GM18868 (cell line): Measurements from ENCODE around the gene CD74.

Source experiments
- ATAC-seq: cut with Tn5 transposase; IDR thresholded peaks from one replicate; pipeline ENCODE4 v1.9.1; 2021; ENCODE audit warnings: mild to moderate bottlenecking, moderate library complexity; ENCODE audit not compliant: unreplicated experiment

CD74 gene

DNA sequence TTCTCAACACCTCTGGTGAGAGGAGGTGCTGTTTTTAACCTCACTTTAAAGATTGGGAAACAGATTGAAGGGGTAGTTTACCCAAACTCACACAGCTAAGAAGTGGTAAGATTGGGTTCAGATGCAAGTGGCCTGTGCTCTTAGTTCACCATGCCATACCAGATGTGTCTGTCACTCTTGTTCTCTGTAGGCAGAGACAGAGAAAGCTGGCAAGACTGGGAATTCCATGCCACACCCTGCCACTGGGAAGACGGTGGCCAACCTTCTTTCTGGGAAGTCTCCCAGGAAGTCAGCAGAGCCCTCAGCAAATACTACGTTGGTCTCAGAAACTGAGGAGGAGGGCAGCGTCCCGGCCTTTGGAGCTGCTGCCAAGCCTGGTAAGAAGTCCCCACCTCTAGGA, 44.2 kb downstream of the CD74 start:
- ATAC-seq: no peak

- no peak for ATAC-seq
These were observed 48.7 kb downstream of the CD74 start for GRCh38 chr5:150364004-150364403.

- no peak for ATAC-seq
These were observed 49.5 kb downstream of the CD74 start for GRCh38 chr5:150363185-150363584.

DNA sequence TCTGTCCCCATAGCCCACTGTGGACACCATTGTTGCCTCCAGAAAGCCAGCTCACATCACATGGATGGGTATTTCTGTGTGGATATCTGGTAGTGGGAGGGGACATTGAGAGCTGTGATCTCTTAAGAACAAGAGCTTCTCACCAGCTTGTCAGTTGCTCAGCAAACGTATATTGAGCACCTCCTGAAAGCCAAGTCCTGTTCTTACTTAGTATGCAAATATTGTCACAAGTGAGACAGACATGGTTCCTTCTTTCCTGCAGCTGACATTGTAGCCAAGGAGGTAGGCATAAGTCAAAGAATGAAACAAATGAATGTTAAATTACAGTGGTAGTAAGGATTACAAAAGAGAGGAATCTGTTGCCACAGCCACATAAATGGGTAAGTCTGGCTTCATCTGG, 51.4 kb downstream of the CD74 start:
- peak; percentile 24 for ATAC-seq

GRCh38 chr5:150358261-150359095, 54.2 kb downstream of the CD74 start:
- no peak for ATAC-seq

- peak; percentile 96 for ATAC-seq
These were observed 55.1 kb downstream of the CD74 start, which contains the start of gene TCOF1 for GRCh38 chr5:150357326-150358260. Gene TCOF1 (plus strand): TSS chr5:150357697. CDS start chr5:150357747, 50 bp downstream.

GRCh38 chr5:150356575-150357294, 56.0 kb downstream of the CD74 start:
- ATAC-seq: no peak

DNA sequence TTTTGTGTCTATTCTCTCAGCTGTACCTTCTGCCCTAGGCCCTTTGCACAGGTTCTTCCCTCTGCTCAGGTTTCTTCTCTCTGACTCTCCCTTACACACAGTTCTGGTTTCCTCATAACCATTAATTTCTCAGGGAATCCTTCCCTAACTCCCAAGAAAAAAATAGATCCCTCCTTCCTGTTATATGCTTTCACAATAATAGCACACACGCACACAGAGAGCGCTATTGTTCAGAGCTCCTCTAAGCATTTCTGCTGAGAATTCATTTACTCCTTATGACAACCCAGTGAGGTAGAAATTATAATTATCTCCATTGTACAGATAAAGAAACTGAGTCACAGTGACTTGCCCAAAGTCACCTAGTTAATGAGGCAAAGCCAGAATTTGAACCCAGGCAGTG, 56.9 kb downstream of the CD74 start:
- ATAC-seq: no peak

DNA sequence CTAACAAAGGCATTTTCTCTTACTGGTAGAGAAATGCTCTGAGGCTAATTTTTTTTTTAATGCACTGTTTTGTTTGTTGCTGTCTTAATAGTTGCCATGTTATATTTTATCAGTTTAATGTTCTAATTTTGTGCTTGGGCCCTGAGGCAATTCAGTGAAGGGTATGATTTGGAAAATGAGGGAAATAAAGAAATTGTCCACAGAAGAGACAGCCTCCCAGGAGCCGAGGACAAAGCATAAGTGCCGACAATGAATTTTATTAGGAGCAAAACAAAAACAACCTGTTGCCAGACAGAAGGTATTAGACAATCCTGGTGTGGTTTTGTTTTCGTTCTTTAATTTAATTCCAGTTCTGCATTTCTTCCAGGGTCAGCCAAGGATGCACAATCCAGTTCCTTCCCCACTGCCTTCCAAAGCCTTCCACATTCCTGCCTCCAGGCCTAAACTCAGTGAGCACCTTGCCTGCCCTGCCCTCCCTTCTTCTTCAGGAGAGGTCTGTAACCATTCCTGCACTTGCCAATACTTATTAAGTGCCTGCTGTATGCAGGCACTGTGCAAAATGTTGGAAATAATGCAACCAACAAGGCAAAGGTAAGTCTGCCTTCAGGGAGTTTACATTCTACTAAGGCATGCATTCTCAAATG, 59.6 kb downstream of the CD74 start:
- no peak for ATAC-seq

DNA sequence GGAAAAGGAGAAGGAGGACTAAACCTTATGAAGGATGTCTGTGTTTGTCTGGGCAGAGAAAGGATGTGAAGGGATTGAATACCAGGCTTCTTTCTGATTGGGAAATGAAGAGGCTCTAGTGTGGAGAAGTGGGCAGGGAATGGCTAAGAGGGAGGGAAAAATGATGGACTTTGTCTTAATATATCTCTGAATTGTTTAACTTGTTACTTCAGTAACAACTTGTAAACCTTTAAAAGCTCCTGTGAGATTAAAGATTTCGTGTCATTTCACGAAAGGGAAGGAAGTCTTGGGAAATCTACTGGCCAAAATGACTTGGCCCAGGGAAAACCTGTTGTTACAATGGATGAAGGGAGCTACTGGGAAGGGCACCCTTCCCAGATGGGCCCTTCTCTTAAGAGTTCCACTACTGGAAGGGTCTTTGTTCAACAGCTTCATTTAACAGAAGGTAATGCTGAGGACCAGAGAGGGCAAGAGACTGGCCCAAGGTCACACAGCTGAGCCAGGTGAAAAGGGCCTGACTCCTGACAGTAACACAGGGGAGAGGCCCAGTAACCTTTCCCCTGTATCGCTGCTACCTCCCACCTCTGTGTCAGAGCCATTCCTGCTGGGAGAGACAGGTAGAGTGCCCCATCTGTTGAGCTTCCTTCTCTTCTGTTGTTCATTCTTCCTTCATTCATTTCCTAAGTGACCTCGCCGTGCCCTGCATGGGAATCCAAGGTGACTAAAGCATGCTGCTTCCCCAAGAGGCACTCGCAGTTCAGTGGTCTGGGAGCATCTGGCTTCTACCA, 60.3 kb downstream of the CD74 start:
- ATAC-seq: no peak
